ENCODE results near the gene HCLS1. TPM values are rescaled to one million over a fixed set of nuclear protein-coding genes. Genes with fewer than 3 reads are reported as not detected.

Gene HCLS1, protein sequence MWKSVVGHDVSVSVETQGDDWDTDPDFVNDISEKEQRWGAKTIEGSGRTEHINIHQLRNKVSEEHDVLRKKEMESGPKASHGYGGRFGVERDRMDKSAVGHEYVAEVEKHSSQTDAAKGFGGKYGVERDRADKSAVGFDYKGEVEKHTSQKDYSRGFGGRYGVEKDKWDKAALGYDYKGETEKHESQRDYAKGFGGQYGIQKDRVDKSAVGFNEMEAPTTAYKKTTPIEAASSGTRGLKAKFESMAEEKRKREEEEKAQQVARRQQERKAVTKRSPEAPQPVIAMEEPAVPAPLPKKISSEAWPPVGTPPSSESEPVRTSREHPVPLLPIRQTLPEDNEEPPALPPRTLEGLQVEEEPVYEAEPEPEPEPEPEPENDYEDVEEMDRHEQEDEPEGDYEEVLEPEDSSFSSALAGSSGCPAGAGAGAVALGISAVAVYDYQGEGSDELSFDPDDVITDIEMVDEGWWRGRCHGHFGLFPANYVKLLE
- total RNA-seq = 10 to 100 TPM; 21.8 to 68.1 (median 28.9) TPM

DNA sequence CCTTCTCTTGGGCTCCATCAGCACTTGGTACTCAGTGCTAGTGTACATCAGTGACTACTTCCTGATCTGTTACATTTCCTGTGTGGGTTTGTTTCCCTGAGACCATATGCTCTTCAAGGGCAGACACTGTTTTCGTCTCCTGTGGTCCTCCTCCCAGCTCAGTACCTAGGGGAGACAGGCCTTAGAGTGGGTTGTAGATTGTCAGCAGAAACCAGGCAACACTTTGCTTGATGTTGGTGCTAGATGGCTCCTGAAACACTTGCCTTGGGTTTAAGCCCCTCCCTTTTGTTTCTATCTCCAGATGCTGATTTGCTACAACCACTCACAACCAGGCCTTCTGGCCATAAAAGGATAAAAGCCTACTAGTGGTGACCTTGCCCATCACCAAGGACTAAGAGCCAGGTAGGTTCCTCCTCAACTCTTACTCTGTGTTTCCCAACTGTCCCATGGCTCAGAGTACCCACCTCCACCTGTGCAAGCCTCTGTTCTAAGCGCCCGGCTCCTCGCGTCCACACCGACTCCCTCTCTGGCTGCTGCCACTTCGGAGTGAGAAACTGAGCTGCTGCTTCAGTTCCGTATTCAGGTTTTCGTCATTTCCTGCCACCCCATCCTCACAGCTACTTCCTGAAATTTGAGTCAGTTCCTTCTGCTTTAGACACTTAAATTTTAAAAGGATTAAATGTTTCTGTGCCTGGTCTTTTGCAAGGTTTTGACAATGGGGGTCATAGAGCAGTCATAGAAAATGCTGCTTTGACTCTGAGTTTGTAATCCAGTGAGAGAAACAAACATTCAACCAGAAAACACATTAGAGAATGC is at the start of gene HCLS1:
Gene HCLS1, minus strand, starts transcription at position 548 of the 816 bp plus-strand sequence. CDS start 2,556 bp downstream, outside the sequence.
- H3K9me3 ChIP-seq = no peaks in the 10 kb centered on the region
- no peaks in the 10 kb centered on the region for H3K27me3 ChIP-seq
- peak; percentile 25 for ATAC-seq
- peak within 1 kb of the TSS in 1 of 2 donors; percentile 32 for H3K4me3 ChIP-seq
- 77 to 98% methylated on average over 7 to 8 of the region's 9 CpGs for WGBS, 2 donors (ENCODE audit: low coverage in 1 of 2)
- H3K36me3 ChIP-seq = peaks cover 4 to 33% of the 10 kb centered on the region in 2 donors
- peak within 1 kb of the TSS in 3 of 4 donors; percentile 50 to 63 (median 54) for H3K27ac ChIP-seq
- H3K4me1 ChIP-seq = peaks cover 0 to 2% (median 0%) of the 10 kb centered on the region in 3 donors
- TF ChIP-seq EP300 (IDR thresholded peaks at IDR 0.05) (no peak), POLR2AphosphoS5 (IDR thresholded peaks at IDR 0.05) (peak; percentile 44), POLR2A (IDR thresholded peaks at IDR 0.05) (peak; percentile 24 to 48)
- TF ChIP-seq, protein P1, sequence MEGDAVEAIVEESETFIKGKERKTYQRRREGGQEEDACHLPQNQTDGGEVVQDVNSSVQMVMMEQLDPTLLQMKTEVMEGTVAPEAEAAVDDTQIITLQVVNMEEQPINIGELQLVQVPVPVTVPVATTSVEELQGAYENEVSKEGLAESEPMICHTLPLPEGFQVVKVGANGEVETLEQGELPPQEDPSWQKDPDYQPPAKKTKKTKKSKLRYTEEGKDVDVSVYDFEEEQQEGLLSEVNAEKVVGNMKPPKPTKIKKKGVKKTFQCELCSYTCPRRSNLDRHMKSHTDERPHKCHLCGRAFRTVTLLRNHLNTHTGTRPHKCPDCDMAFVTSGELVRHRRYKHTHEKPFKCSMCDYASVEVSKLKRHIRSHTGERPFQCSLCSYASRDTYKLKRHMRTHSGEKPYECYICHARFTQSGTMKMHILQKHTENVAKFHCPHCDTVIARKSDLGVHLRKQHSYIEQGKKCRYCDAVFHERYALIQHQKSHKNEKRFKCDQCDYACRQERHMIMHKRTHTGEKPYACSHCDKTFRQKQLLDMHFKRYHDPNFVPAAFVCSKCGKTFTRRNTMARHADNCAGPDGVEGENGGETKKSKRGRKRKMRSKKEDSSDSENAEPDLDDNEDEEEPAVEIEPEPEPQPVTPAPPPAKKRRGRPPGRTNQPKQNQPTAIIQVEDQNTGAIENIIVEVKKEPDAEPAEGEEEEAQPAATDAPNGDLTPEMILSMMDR (IDR thresholded peaks at IDR 0.05) = no peak

DNA sequence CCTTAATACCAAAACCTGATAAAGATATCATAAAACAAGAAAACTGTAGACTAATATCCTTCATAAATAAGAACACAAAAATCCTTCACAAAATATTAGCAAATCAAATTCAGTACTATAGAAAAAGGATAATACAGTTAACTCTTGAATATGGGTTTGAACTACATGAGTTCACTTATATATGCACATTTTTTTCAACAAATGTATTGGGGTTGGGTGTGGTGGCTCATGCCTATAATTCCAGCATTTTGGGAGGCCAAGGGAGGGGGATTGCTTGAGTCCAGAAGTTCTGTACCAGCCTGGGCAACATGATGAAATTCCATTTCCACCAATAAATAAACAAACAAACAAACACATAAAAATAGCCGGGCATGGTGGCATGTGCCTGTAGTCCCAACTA is 49.6 kb upstream of the HCLS1 start:
- Histone ChIP-seq H3K4me1 (no peaks in the 10 kb centered on the region), H3K27ac (no peak overlapping the region), H3K4me3 (no peak overlapping the region), H3K9me3 (no peaks in the 10 kb centered on the region), H3K27me3 (no peaks in the 10 kb centered on the region), H3K36me3 (peaks cover 0 to 63% of the 10 kb centered on the region in 2 donors)
- ATAC-seq = no peak
- TF ChIP-seq, protein P1 (IDR thresholded peaks at IDR 0.05) = no peak
- TF ChIP-seq POLR2AphosphoS5 (IDR thresholded peaks at IDR 0.05) (no peak), EP300 (IDR thresholded peaks at IDR 0.05) (no peak), POLR2A (IDR thresholded peaks at IDR 0.05) (no peak)
- 86% methylated on average over 1 of the region's 1 CpG; no CpG with 5 or more reads in 1 of the 2 donors for WGBS, 2 donors (ENCODE audit: low coverage in 1 of 2)

DNA sequence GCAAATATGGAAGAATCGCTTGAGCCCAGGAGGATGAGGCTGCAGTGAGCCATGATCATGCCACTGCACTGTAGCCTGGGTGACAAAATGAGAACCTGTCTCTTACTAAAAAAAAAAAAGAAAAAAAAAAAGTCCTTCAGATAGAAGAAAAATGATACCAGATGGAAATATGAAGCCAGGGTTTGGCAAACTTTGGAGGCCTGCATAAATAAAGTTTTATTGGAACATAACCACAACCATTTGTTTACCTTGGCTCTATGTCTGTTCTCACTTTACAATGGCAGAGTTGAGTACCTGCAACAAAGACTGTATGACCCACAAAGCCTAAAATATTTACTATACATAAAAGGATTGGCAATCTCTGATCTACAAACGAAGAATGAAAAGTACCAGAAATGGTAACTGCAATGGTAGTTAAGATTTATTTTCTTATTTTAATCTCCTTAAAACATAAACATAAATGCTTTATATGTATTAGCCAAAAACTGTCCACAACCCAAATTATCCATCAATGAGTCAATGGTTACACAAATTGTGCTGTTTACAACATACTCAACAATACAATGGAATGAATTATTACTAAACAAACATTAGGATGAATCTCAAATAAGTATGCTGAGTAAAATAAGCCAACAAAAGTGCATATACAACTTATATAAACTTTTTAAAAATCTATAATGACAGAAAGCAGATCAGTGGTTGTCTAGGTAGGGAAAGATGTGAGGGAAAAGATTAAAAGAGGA is 47.0 kb upstream of the HCLS1 start:
- 94 to 100% methylated on average over 2 of the region's 2 CpGs for WGBS, 2 donors (ENCODE audit: low coverage in 1 of 2)
- Histone ChIP-seq H3K9me3 (no peaks in the 10 kb centered on the region), H3K4me1 (no peaks in the 10 kb centered on the region), H3K4me3 (no peak overlapping the region), H3K36me3 (peaks cover 0 to 44% of the 10 kb centered on the region in 2 donors), H3K27ac (no peak overlapping the region), H3K27me3 (no peaks in the 10 kb centered on the region)
- no peak for ATAC-seq
- TF ChIP-seq POLR2AphosphoS5 (IDR thresholded peaks at IDR 0.05) = no peak
- TF ChIP-seq, protein P1 (IDR thresholded peaks at IDR 0.05) = no peak
- no peak for TF ChIP-seq POLR2A (IDR thresholded peaks at IDR 0.05)
- TF ChIP-seq EP300 (IDR thresholded peaks at IDR 0.05) = no peak

DNA sequence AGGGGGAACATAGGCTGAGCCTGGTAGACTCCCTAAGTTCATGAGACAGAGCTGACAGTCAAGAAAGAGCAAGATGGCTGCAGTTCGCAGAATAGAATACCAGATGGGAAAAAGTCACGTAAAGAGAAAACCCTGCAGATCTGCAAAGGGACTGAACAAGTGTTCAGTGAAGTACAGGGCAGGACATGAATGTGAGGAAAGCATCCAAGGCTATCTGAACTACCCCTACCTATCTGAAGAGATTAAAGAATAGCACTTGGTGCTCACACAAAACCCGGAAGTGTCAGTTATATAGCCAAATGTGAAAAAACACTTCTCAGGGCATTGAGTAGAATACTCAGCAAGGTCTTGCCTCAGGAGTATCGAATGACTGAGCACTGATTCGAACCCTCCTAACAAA is 44.8 kb upstream of the HCLS1 start:
- H3K4me1 ChIP-seq = no peaks in the 10 kb centered on the region
- ATAC-seq = no peak
- H3K27me3 ChIP-seq = no peaks in the 10 kb centered on the region
- WGBS, 2 donors (ENCODE audit: low coverage in 1 of 2) = 87 to 93% methylated on average over 4 to 5 of the region's 5 CpGs
- TF ChIP-seq, protein P1 (IDR thresholded peaks at IDR 0.05) = no peak
- TF ChIP-seq POLR2AphosphoS5 (IDR thresholded peaks at IDR 0.05) = no peak
- TF ChIP-seq EP300 (IDR thresholded peaks at IDR 0.05) = no peak
- TF ChIP-seq POLR2A (IDR thresholded peaks at IDR 0.05) = no peak
- peaks cover 0 to 51% of the 10 kb centered on the region in 2 donors for H3K36me3 ChIP-seq
- H3K27ac ChIP-seq = no peak overlapping the region
- H3K4me3 ChIP-seq = no peak overlapping the region
- H3K9me3 ChIP-seq = no peaks in the 10 kb centered on the region

All from gastroesophageal sphincter (tissue), 4 donors.